DMS53 (cell line): Measurements from ENCODE around the gene CXCL16.

ENCODE experiments used
- DNase-seq: peaks from one replicate; lab custom pipeline; 2025; lab: John Stamatoyannopoulos, UW

Gene CXCL16

GRCh38 chr17:4750606-4751005, 10.9 kb upstream of the CXCL16 start:
- no peak for DNase-seq

GRCh38 chr17:4748686-4749085, 9.0 kb upstream of the CXCL16 start:
- DNase-seq, result no peak

- no peak for DNase-seq
Measured at GRCh38 chr17:4747847-4748246, 8.1 kb upstream of the CXCL16 start.

GRCh38 chr17:4744999-4745969, 5.6 kb upstream of the CXCL16 start:
- DNase-seq, result peak; percentile 42

- DNase-seq, result no peak
Measured at GRCh38 chr17:4743898-4744297, 4.2 kb upstream of the CXCL16 start.

- no peak for DNase-seq
Measured at GRCh38 chr17:4743216-4743615, 3.5 kb upstream of the CXCL16 start.

GRCh38 chr17:4742629-4743028, 2.9 kb upstream of the CXCL16 start:
- no peak for DNase-seq

GRCh38 chr17:4742133-4742532, 2.4 kb upstream of the CXCL16 start:
- DNase-seq, result no peak

- no peak for DNase-seq
Measured at GRCh38 chr17:4741544-4741943, 1.8 kb upstream of the CXCL16 start.

GRCh38 chr17:4740584-4740983, 856 bp upstream of the CXCL16 start:
- DNase-seq, result no peak

- DNase-seq, result no peak
Measured at GRCh38 chr17:4740025-4740351, 260 bp upstream of the CXCL16 start.

- DNase-seq, result peak; percentile 35
Measured at GRCh38 chr17:4738136-4739121, 1.3 kb downstream of the CXCL16 start.

- DNase-seq, result no peak
Measured at GRCh38 chr17:4735876-4736651, 3.7 kb downstream of the CXCL16 start.

GRCh38 chr17:4734857-4735475, 4.8 kb downstream of the CXCL16 start:
- DNase-seq, result no peak

GRCh38 chr17:4733073-4733531, 6.6 kb downstream of the CXCL16 start:
- no peak for DNase-seq

GRCh38 chr17:4728124-4728523, 11.6 kb downstream of the CXCL16 start:
- no peak for DNase-seq

- DNase-seq, result no peak
Measured at GRCh38 chr17:4725646-4726310, 13.9 kb downstream of the CXCL16 start.

GRCh38 chr17:4724650-4725049, 15.1 kb downstream of the CXCL16 start:
- DNase-seq, result no peak

GRCh38 chr17:4722678-4723240, 17.0 kb downstream of the CXCL16 start:
- no peak for DNase-seq
